GM19397 (cell line): Measurements from ENCODE around the gene NDUFAF8.
A peak's percentile ranks its signal among the peaks of the same experiment; 100 is the strongest.

Experiments
- ATAC-seq: cut with Tn5 transposase; IDR thresholded peaks from one replicate; pipeline ENCODE4 v1.9.1; 2021; ENCODE audit warnings: mild to moderate bottlenecking, moderate library complexity; ENCODE audit not compliant: unreplicated experiment

Gene NDUFAF8, protein sequence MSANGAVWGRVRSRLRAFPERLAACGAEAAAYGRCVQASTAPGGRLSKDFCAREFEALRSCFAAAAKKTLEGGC

DNA sequence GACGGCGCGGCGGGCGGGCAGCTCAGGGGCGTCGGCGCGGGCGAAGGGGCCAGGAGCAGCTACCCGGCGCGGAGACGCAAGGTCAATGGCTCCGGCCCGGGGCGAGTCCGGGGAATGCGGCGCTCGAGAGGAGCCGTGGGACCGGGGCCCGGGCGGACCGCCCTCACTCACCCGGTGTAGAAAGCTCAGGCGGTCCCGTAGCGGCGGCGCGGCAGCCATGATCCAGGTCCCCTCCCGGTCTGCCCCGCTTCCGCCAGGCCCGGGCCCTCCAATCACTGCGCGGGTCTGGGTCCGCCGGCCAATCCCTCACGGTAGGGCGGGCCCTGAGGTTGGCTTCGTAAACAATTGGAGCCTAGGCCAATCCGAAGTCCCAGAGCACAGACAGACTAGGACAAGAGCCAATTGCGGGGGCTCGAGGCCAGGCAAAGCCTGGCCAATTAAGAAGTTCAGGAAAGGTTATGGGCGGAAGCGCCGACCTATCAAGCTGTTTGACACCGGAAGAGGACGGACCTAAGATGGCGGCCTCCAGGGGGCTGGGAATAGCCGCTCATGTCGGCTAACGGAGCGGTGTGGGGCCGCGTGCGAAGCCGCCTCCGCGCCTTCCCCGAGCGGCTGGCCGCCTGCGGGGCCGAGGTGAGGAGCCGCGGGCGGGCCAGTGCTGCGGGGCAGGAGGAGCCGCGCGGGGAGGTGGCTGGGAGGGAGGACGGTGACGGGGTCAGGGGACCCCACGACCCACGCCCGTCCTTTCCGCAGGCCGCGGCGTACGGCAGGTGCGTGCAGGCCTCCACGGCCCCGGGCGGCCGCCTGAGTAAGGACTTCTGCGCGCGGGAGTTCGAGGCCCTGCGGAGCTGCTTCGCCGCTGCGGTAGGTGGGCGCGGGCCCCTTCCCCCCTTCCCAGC is at the start of gene NDUFAF8, which contains the start of gene TEPSIN:
NDUFAF8 (plus strand) TSS at position 504 of the 899 bp plus-strand sequence; CDS start at position 550, 46 bp downstream.
TEPSIN (minus strand) TSS at position 241 of the 899 bp plus-strand sequence; CDS start at position 219, 22 bp downstream.
- peak; percentile 91 for ATAC-seq

DNA sequence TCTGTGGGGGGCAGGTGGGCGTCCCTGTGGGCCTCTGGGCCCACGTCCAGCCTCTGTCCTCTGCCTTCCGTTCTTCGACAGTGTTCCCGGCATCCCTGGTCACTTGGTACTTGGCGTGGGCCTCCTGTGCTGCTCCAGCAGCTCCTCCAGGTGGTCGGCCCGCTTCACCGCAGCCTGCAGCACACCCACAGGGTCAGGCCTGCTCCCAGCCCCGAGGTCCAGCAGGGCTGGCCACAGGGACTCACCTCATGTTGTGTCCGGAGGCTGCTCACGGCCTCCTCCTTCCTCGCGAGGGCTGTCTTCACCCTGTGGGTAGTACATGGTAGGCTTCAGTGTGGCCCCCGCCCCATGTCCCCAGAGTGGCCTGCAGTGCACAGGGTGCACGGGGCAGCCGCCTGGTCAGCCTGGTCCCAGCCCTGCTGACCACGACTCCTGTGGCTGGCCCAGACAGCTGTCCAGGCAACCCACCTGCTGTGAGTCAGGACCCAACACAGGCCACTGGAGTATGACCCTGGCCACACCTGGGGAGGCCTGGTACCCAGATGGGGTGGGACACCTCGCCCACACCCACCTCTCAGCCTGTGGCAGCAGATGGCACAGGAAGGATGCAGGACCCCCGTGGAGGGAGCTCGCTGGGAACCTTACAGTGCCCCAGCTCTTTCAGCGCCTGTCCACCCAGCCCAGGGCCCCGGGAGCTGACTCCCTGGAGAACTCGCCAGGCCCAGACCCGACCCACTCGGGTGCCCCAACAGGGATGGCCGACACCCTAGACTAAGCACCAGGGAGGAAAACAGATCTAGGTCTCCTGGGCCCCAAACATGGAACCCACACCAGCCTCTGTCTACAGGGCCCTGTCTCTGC is 49.2 kb upstream of the NDUFAF8 start:
- ATAC-seq, result no peak

DNA sequence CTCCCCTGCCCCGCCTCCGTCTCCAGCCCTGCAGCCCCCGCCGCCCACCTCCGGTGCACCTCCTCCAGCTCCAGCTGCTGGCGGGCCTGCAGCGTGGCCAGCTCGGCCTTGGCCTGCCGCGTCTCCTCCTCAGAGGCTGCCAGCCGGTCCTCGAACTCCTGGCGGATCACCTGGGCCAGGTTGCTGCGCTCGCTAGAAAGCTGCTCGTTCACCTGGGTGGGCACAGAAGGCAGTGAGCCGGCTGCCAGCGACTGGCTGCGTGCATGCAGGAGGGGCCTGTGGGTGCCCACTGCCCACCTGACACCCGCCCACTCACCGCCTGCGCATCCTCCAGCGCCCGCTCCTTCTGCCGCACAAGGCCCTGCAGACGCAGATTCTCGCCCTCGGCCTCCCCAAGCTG is 48.5 kb upstream of the NDUFAF8 start:
- no peak for ATAC-seq

DNA sequence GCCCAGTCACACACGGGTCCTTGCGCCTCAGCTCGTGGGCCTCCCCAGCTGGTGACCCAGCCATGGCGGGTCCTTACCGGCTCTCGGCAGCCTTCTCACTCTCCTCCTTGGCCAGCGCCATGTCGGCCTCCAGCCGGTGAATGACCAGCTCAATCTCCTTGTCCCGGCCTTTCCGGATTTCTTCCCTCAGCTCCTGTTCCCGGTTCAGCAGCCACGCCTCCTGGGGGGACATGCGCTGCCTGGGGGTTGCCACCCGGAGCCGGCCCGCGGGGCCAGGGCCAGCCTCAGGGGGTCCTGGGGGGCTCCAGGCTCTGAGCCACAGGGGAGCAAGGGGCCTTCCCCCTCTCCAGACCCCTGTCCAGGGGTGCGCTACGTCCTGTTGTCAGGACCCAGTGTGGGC is 48.0 kb upstream of the NDUFAF8 start:
- ATAC-seq, result no peak

DNA sequence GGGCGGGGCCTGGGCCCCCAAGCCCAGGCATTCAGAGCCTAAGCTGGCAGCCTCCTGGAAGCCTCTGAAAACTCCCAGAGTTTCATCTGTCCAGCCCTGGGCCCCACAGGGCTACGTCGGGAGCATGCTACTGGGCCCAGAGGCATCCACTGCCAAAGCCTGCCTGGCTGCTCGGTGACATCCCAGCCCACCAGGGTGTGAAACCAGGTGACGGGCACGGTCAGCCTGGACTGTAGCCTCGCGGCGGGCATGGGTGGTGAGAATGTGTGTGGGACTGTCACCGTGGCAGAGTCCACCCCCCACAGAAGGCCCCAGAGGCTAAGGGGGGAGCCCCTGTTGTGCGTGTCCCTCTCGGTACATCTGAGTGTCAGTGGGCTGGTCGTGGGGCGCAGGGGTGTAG is 47.5 kb upstream of the NDUFAF8 start:
- ATAC-seq, result no peak

DNA sequence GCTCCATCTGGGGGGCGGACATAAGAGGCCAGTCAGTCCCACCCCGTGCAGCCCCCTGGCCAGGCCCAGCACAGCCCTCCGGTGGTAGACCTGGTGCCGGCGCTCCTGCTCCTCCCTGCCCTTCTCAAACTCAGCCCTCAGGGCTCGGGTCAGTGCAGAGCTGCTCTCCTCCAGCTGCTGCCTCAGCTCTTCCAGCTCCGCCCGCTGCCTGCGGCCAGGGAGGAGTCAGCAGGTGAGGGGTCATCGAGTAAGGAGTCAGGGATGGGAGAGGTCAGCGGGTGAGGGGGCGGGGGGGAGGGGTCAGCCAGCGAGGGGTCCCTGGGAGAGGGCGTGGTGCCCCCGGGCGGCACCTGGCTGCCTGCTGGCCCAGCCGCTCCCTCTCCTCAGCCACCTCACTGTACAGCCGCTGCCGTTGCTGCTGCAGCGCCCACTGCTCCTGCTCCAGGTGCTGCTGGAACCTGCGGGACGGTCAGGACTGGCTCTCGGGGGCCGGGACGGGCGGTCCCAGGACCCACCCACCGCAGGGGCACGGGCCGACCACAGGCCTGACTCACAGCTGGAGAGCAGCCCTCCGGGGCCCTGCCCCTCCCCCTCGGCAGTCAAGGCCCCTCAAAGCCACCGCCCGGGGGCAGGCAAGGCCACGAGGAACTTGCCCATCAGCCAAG is 46.6 kb upstream of the NDUFAF8 start:
- ATAC-seq, result no peak

DNA sequence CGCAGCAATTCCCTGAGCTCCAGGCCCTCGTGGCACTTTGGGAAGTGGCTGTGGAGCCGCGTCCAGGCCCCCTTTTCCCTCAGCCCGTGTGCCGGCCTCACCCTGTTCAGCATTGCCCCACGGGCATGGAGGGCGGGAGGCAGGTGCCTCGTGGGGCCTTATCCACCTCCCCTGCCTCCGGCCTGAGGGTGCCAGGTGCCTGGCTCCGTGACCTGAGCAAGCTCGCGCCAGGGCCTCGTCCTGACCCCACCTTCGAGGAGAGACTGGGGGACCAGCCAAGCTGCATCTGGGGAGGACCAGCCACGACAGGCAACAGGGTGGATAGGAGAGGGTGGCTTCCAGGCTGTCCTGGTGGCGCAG is 46.1 kb upstream of the NDUFAF8 start:
- no peak for ATAC-seq

DNA sequence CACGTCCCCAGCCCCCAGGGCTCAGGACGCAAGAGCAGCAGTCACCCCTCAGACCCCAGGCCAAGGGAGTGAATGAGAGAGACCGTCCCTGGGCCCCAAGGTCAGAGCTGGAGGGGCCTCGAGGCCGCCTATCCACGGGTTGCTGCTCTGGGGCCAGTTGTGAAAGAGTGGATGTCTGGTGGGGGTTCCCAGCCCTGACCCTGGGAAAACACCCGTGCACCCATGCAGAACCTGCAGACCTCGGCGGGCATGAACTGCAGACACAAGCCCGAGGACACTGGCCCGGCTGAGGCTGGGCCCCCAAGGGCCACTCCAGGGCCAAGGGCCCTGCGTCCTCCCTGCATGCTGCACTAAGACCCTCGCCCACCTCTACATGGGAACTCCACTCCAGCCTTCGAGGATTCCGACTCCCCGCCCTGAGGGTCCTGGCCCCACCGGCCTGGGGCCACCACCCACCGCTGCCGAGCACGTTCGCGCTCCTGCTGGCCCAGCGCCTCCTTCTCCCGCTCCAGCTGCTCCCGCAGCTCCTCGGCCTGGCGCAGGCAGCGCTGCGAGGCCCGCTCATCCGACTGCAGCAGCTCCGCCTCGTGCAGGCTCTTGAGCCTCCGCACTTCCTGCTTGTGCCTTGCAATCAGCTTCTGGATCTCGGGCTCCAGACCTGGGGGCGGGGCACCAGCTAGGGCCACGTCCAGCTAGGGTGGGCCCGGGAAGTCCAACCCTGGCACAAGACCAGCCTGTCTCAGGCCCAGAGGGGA is 45.5 kb upstream of the NDUFAF8 start:
- no peak for ATAC-seq

DNA sequence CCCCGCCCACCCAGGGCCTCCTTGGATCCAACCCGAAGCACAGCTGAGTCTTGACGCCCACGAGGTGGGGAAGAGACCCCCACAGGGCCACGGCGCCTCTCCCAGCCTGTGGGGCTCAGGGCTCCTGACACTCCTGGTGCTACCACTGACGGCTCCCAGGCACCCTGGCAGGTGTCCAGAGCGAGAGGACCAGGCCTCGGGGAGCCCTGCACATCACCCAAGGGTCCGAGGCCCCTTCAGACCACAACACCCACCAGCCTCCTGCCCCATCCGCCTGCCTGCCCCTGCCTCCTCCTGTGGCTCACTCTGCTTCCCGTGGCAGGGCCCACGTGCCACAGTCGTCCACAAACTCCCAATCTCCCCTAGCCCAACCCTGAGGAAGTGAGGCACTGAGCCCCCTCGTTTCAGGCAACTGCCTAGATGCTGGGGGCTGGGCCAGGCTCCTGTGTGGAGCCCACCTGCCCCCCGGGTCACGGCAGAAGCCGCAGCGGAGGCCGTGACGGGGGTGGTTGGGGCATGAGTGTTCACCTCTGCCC is 44.8 kb upstream of the NDUFAF8 start:
- no peak for ATAC-seq

DNA sequence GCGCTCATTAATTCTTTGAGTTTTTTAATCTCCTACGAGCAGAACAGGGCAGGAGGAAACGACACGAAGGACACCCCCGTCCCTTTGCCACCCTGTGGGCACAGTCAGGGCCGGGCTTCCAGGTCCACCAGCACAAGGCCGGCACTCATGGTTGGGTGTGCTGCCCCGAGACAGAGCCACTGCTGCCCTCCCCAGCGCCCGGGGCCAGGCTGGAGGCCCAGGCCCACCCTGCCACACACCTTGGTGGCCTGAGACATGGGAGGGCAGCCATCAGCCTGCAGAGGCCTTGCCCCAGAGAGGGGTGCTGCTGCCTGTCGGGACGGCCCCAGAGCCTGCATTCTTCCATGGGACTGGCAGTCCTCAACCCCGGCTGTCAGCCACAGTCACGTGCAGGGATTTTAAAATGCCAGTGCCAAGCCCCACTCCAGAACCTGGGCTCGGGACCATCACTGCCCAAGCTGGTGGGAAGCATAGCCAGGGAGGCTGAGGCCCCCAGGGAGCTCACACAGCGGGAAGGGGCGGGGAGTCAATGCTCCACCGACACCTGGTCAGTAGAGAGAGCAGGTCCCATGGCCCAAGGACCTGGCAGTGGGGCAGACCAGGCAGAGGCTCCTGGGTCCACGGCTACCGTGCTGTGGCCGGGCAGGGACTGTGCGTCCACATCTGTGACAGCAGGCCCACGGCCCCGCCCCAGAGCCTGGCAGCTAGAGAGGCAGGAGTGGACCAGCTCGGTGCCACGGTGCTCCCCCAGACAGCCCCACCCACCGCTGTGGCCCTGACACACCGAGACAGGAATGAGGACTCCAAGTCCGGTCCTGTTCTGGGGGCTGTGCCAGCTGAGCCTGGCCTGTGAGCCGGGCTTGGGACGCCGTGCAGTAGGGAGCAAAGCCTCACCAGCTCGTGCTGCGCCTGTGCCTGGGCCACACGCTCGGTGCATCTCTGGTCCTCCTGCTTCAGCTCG is 43.9 kb upstream of the NDUFAF8 start:
- ATAC-seq, result no peak

DNA sequence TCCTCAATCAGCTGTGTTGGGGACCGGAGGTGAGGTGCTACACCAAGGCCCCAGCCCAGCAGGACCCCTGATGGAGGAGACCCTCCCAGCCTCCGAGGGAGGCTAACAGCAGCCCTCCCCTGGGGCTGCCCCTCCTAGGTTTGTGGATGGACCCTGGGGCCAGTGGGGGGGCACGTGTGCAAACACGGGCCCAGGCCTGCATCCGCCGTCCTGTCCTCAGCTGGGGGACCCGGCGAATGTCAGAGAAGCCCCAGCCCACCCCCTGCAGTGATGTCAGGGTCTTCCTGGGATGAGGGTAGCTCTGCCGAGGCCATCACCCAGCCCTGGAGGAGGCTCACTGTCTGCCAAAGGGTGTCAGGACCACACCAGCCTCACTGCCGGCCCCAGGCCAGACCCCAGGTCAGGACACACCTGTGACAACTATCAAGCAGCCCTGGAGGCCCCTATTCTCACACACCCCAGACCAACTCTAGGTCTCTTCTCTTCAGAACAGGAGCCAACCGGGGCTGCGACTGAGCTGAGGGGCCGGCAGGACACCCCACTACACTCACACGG is 43.1 kb upstream of the NDUFAF8 start:
- no peak for ATAC-seq

DNA sequence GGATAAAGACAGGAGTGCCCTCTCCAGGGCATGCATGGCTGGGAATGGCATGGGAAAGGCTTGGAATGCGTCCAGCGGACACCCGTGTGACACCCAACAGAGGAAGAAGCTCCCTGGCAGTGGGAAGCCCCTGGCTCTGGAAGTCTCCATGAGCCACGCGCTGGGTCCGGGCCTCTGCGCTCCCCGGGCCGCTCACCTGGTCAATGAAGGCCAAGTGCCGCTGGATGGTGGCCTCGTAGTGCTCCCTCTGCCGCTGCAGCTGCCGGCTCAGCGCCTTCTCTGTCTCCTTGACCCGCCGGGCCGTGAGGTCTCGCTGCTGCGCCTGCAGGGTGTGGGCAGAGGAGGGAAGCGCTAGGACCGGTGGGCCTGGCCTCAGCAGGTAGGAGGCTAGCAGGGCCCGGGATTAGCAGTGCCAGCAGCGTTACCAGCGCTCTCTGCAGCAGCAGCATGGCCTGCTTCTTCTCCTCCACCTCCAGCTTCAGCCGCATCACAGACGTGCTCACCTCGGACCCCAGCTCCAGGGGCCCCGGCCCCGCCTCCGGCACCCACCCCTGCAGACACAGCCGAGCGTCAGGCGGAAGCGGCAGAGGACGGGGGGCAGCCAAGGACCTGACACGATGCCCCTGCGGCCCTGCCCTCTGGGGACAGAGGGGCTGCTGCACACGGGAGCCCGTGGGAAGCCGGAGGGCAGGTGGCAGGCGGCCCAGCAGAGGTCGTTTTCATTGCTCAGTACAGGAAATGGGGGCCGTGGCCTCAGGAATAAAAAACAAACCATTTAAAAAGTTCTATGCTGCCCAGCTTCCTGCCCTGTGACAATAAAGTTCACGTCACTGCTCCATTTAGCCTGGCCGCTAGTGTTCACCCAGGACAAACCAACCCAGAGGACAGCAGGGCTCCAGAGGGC is 42.4 kb upstream of the NDUFAF8 start:
- ATAC-seq, result no peak

DNA sequence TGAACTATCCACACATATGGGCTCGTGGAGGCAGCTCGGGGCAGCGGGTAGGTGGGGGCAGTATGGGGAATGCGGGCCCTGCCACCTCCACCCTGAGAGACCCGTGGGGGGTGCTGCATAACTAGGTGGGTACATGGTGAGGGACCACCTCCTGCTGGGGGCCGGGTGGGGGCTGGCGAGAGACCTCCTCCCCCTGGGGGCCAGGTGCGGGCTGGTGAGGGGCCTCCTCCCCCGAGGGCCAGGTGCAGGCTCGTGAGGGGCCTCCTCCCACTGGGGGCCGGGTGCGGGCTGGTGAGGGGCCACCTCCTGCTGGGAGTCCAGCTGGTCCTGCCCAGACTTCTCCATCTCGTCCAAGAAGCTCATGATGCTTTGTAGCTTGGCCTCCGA is 41.7 kb upstream of the NDUFAF8 start:
- no peak for ATAC-seq

DNA sequence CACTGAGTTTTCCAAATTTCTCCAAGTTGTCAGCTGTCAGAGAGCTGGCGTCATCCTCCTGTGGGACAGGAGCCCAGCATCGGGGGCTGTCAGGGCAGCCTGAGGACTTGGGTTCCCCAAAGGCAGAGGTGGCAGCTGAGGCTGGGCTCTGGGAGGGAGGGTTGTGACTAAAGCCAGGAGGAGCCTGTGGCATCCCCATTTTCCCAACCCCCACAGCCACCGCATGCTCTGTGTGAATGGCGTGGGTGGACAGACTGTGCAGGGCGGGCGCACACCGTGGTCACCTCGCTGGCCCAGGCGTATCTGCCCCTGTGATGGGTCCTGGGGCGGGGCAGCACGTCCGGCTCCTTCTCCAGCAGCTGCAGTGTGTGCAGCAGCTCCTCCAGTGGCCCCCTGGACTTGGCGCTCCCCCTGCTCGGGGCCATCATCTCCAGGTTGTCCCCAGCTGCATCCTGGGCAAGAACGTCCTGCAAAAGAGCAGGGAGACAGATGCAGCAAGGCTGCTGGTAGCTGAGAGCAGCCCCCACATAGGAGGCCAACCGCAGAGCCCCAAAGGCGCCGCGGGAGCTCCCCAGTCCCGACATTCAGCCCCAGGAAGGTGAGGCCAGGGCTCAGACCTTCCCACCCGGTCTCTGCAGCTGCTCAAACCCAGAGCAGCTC is 41.2 kb upstream of the NDUFAF8 start:
- no peak for ATAC-seq

DNA sequence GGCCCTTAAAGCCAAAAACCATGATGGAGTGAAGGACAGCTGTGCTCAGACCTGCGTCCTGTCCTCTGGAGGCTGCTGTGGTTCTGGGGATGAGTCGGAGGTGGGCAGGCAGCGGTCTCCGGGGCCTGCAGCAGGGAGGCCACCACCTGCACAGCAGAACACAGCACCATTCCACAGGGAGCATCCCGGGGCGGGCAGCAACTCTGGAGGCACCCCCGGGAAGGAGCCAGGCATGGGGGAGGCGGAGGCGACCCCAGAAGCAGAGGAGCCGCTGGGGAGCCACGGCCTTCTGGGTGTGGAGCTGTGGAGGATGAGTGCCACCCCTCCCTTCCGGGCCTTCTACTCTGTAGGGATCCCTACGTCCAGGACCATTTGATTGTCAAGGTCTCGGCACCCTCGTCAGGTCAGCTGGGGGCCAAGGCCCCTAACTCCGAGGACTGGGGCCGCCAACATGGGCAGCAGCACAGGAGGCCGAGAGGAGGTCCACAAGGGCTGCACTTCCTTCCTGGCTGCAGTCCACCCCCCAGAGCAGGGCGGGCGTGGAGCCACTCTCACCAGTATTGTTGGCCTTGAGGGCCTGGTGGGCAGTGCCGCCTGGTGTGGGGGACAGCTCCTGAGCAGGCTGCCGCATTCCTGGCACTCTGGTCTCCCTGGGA is 40.2 kb upstream of the NDUFAF8 start:
- no peak for ATAC-seq

DNA sequence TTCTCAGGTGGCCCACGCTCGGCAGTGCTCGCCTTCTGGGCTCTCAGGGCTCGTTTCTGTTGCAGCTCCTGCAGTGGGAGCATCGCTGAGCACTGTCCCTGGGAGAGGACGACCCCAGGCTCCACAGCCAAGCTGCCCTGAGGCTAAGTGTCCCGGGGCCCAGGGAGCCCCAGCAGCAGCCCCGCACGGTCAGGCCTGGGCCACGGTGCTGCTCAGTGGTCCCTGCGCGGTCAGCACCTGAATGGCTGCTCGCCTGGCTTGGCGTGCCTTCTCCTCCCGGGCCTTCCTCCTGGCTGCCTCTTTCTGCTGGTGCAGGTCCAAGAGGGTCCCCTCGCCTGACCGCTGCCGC is 39.7 kb upstream of the NDUFAF8 start:
- no peak for ATAC-seq

DNA sequence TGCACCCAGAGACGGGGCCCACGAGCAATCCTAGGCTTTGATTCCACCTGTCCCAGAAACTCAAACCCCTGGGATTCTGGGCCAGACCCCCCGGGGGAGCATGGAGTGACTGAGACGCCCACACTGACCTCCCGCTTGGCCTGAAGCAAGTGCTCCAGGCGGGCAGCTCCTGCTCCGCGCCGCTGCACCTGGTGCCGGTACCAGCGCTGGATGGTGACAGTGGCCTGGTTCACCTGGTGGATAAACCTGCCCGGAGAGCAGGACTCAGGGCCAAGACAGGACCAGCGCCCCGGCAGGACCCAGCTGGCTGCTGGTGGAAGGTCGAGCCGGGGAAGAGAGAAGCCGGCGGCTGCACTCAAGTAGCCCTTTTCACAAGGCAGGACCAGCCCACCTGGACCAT is 38.9 kb upstream of the NDUFAF8 start:
- no peak for ATAC-seq
